Trophoblast cell (in vitro differentiated cells and primary cell): Measurements from ENCODE around the gene PTPRN2.

ENCODE experiments used
- DNase-seq, 2 donors: peaks; one replicate each; pipeline ENCODE4 v3.0.0-alpha.2; 2016
- H2AFZ ChIP-seq: 2 replicates; pipeline ENCODE4 v1.6.1; 2013; ENCODE audit warnings: low read length, moderate library complexity, mild to moderate bottlenecking; ENCODE audit not compliant: insufficient read depth, poor library complexity
- H2AK5ac ChIP-seq: 2 replicates; pipeline ENCODE4 v1.6.1; 2013; ENCODE audit warnings: mild to moderate bottlenecking, low read length
- H2BK120ac ChIP-seq: 2 replicates; pipeline ENCODE4 v1.6.1; 2013; ENCODE audit warnings: low read length, mild to moderate bottlenecking, moderate library complexity; ENCODE audit not compliant: insufficient read depth, poor library complexity
- H2BK12ac ChIP-seq: 2 replicates; pipeline ENCODE4 v1.6.1; 2013; ENCODE audit warnings: mild to moderate bottlenecking, low read length, moderate library complexity
- H2BK5ac ChIP-seq: 2 replicates; pipeline ENCODE4 v1.6.1; 2013; ENCODE audit warnings: low read length, low read depth, moderate library complexity, mild to moderate bottlenecking; ENCODE audit not compliant: poor library complexity
- H3K14ac ChIP-seq: 2 replicates; pipeline ENCODE4 v1.6.1; 2013; ENCODE audit warnings: mild to moderate bottlenecking, low read length
- H3K18ac ChIP-seq: 2 replicates; pipeline ENCODE4 v1.6.1; 2013; ENCODE audit warnings: mild to moderate bottlenecking, low read length
- H3K23ac ChIP-seq: 2 replicates; pipeline ENCODE4 v1.6.1; 2013; ENCODE audit warnings: low read length
- H3K27ac ChIP-seq: 2 replicates; pipeline ENCODE4 v1.5.1; 2013; ENCODE audit warnings: low read depth, mild to moderate bottlenecking, inconsistent platforms, low read length, moderate library complexity
- H3K27me3 ChIP-seq: 2 replicates; pipeline ENCODE4 v1.6.1; 2013; ENCODE audit warnings: inconsistent platforms, mild to moderate bottlenecking, low read length, moderate library complexity; ENCODE audit not compliant: insufficient read depth
- H3K36me3 ChIP-seq, 2 experiments: 1 replicate in 1 of 2; 2 replicates in 1 of 2; pipeline ENCODE4 v1.6.1; 2013; ENCODE audit warnings: low read length in 2 of 2, mild to moderate bottlenecking in 2 of 2, moderate library complexity in 1 of 2; ENCODE audit not compliant: insufficient read depth in 2 of 2, control insufficient read depth in 1 of 2
- H3K4ac ChIP-seq: 2 replicates; pipeline ENCODE4 v1.6.1; 2013; ENCODE audit warnings: low read depth, mild to moderate bottlenecking, low read length, moderate library complexity
- H3K4me1 ChIP-seq, 2 experiments: 1 replicate in 1 of 2; 2 replicates in 1 of 2; pipeline ENCODE4 v1.6.1; 2013; ENCODE audit warnings: low read length in 2 of 2, mild to moderate bottlenecking in 2 of 2, moderate library complexity in 1 of 2; ENCODE audit not compliant: insufficient read depth in 2 of 2, control insufficient read depth in 1 of 2
- H3K4me2 ChIP-seq: 2 replicates; pipeline ENCODE4 v1.6.1; 2013; ENCODE audit warnings: inconsistent platforms, mild to moderate bottlenecking, low read length, moderate library complexity
- H3K4me3 ChIP-seq: 2 replicates; pipeline ENCODE4 v1.5.1; 2013; ENCODE audit warnings: mild to moderate bottlenecking, low read depth, low read length, inconsistent platforms
- H3K79me1 ChIP-seq: one replicate; pipeline ENCODE4 v1.6.1; 2013; ENCODE audit warnings: low read length
- H3K79me2 ChIP-seq: 2 replicates; pipeline ENCODE4 v1.6.1; 2013; ENCODE audit warnings: low read length, mild to moderate bottlenecking; ENCODE audit not compliant: control insufficient read depth, insufficient read depth, poor library complexity
- H3K9ac ChIP-seq: 2 replicates; pipeline ENCODE4 v1.6.1; 2013; ENCODE audit warnings: mild to moderate bottlenecking, low read length
- H3K9me3 ChIP-seq: 2 replicates; pipeline ENCODE4 v1.6.1; 2013; ENCODE audit warnings: low read depth, mild to moderate bottlenecking, control low read depth, inconsistent platforms, low read length; ENCODE audit not compliant: insufficient read depth
- H4K12ac ChIP-seq: 2 replicates; pipeline ENCODE4 v1.6.1; 2013; ENCODE audit warnings: low read depth, mild to moderate bottlenecking, low read length, moderate library complexity
- H4K8ac ChIP-seq: 2 replicates; pipeline ENCODE4 v1.6.1; 2013; ENCODE audit warnings: low read depth, mild to moderate bottlenecking, low read length, moderate library complexity
- H4K91ac ChIP-seq: one replicate; pipeline ENCODE4 v1.6.1; 2013; ENCODE audit warnings: low read depth, mild to moderate bottlenecking, low read length, moderate library complexity
- WGBS: extraction: QIAGEN DNeasy Blood & Tissue Kit; methylation state at CpG from one replicate; pipeline ENCODE4 v1.1.7; 2013; ENCODE audit warnings: missing lambda C conversion rate; ENCODE audit not compliant: insufficient read length, insufficient coverage; ENCODE audit errors: extremely low coverage; 5-methylcytosine and 5-hydroxymethylcytosine counted together

Gene PTPRN2

DNA sequence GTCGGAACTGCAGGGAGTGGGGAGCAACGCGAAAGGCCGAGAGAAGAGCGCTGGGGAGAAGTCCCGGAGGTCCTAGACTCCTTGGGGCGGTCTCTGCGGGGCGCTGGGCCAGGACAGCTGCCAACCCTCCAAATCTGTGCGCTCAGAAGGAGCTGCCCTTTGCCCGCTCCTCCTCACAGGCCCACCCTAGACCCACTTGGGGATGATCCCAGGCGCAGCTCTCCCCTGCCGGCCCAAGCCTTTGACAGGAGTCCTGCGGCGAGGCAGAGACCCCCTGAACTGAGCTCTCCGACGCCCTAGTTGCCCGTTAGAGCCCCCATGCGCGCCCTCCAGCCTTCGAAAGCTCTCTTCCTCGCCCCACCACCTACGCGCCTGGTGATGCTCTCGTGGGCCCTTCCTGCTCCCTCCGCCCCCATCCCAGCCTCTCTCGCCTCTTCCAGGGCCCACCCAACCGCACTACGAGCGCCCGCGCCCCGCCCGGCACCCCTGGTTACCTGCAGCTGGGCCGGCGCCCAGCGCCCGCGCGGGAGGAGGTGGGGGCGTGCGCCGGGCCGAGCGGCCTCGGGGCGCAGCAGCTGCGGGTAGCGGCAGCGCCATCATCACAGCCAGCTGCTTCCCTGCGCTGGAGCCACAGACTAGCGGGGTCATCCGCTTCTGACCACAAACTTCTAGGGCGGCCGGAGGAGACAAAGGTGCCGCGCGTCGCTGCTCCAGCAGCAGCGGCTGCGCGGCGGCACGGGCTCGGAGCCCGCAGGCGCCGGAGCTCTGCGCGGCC is 897.4 kb downstream of the PTPRN2 start:
- Histone ChIP-seq H2BK5ac (no peak overlapping the region), H3K4me1 (peaks cover 0 to 4% of the 10 kb centered on the region in 2 experiments), H3K23ac (no peak overlapping the region), H3K4me3 (no peak overlapping the region), H2AFZ (no peak overlapping the region), H3K27me3 (peaks cover 80% of the 10 kb centered on the region), H3K9ac (no peak overlapping the region), H3K27ac (no peak overlapping the region), H4K12ac (no peak overlapping the region), H3K9me3 (peaks cover 8% of the 10 kb centered on the region), H3K4ac (no peak overlapping the region), H4K91ac (no peak overlapping the region), H3K36me3 (no peaks in the 10 kb centered on the region), H3K79me1 (no peaks in the 10 kb centered on the region), H3K14ac (no peak overlapping the region), H3K79me2 (no peaks in the 10 kb centered on the region), H3K18ac (no peak overlapping the region), H3K4me2 (peak overlapping the region; percentile 75), H2BK120ac (no peak overlapping the region), H2AK5ac (no peak overlapping the region), H4K8ac (no peak overlapping the region), H2BK12ac (no peak overlapping the region)
- DNase-seq, result no peak
- no CpG with 5 or more reads among the region's 70 CpGs for WGBS

DNA sequence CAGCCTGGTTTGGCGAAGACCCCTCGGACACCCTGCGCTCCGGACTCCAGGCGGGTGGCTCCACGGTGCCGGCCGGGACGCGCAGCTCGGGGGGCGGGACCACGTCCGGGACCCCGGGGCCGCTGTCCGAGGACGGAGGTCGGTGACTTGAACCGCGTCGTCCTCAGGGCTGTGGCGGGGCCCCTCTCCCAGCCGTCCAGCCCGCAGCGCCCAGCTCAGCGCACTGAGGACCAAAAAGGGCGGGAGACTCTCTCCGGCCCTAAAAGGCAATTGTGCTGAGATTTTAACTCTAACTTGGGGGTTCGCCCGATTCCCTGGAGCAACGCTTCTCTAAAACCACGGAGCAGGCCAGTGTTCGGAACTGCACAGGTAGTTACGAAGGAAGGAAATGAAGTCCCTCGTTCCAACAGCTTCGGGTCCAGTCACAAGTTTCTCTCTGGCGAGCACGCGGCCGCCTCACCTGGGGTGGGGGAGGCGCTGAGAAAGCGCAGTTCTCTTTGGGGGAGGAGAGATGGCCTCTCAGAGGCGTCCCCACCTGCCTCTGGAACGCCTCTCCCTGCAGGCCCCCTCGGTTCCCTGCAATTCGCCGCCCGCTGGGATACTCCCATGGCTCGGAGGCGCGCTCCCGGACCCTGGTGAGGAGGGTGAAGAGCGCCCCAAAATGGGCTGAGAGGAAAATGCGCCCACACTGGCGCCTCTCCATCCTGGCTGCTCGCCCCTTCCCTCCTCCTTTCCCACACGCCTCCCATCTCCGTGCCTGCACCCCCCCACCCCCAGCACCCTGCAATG is 898.2 kb downstream of the PTPRN2 start:
- H3K79me1 ChIP-seq, result no peaks in the 10 kb centered on the region
- no peak overlapping the region for H2AFZ ChIP-seq
- H4K8ac ChIP-seq, result no peak overlapping the region
- H3K4me2 ChIP-seq, result no peak overlapping the region
- no peak overlapping the region for H3K14ac ChIP-seq
- H4K91ac ChIP-seq, result no peak overlapping the region
- no peak overlapping the region for H2AK5ac ChIP-seq
- no peak overlapping the region for H2BK120ac ChIP-seq
- no peak overlapping the region for H3K4me3 ChIP-seq
- WGBS, result no CpG with 5 or more reads among the region's 59 CpGs
- no peak overlapping the region for H3K23ac ChIP-seq
- no peak overlapping the region for H3K27ac ChIP-seq
- no peaks in the 10 kb centered on the region for H3K36me3 ChIP-seq
- no peak overlapping the region for H3K18ac ChIP-seq
- no peak overlapping the region for H4K12ac ChIP-seq
- H3K27me3 ChIP-seq, result peaks cover 88% of the 10 kb centered on the region
- peaks cover 0 to 4% of the 10 kb centered on the region in 2 experiments for H3K4me1 ChIP-seq
- H2BK5ac ChIP-seq, result no peak overlapping the region
- DNase-seq, result no peak
- H3K79me2 ChIP-seq, result no peaks in the 10 kb centered on the region
- H3K4ac ChIP-seq, result no peak overlapping the region
- no peak overlapping the region for H3K9ac ChIP-seq
- peaks cover 8% of the 10 kb centered on the region for H3K9me3 ChIP-seq
- H2BK12ac ChIP-seq, result no peak overlapping the region

DNA sequence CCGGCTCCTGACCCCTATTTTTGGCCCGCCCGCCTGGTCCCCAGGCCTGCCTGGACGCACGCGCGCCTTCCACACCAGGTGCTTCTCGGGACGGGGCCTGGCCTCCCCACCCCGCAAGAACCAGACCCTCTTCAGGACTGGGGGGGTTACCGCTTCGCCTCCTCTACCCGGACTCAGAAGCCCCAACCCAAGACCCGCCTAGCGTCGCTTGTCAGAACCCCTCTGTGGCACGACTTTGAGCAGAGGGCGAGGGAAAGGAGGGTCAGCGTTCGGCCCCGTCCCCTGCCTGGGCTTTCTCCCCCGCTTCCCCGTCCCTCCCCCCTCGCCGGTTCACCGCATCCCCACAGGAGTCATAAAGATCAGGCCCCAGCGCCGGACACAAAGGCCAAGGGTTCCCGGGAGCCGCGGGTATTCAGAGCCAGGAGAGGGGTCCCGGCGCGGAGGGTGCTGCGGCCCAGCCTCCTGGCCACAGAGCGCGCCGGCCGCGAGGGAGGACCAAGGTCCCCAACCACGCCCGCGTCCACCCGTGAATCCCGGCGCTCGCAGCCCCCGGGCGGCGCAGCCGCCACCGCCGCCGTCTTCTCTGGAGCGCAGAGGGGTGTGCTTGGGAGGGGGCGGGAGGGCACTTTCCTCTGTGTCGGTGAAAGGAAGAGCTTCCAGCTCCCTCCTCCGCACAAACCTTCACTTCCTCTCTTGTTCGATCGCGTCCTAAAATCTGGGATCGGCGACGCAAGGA is 898.9 kb downstream of the PTPRN2 start:
- H3K9ac ChIP-seq, result no peak overlapping the region
- H2AK5ac ChIP-seq, result no peak overlapping the region
- no peak for DNase-seq
- no peak overlapping the region for H3K4me3 ChIP-seq
- peaks cover 0 to 4% of the 10 kb centered on the region in 2 experiments for H3K4me1 ChIP-seq
- no peak overlapping the region for H2AFZ ChIP-seq
- no peak overlapping the region for H2BK12ac ChIP-seq
- H4K91ac ChIP-seq, result no peak overlapping the region
- no peak overlapping the region for H4K8ac ChIP-seq
- H3K23ac ChIP-seq, result no peak overlapping the region
- peaks cover 8% of the 10 kb centered on the region for H3K9me3 ChIP-seq
- no peaks in the 10 kb centered on the region for H3K36me3 ChIP-seq
- H3K27ac ChIP-seq, result no peak overlapping the region
- H4K12ac ChIP-seq, result no peak overlapping the region
- peaks cover 86% of the 10 kb centered on the region for H3K27me3 ChIP-seq
- no peaks in the 10 kb centered on the region for H3K79me1 ChIP-seq
- no peak overlapping the region for H3K18ac ChIP-seq
- H2BK120ac ChIP-seq, result no peak overlapping the region
- no peak overlapping the region for H3K14ac ChIP-seq
- no peak overlapping the region for H3K4me2 ChIP-seq
- H3K79me2 ChIP-seq, result no peaks in the 10 kb centered on the region
- no peak overlapping the region for H2BK5ac ChIP-seq
- H3K4ac ChIP-seq, result no peak overlapping the region
- WGBS, result no CpG with 5 or more reads among the region's 64 CpGs

DNA sequence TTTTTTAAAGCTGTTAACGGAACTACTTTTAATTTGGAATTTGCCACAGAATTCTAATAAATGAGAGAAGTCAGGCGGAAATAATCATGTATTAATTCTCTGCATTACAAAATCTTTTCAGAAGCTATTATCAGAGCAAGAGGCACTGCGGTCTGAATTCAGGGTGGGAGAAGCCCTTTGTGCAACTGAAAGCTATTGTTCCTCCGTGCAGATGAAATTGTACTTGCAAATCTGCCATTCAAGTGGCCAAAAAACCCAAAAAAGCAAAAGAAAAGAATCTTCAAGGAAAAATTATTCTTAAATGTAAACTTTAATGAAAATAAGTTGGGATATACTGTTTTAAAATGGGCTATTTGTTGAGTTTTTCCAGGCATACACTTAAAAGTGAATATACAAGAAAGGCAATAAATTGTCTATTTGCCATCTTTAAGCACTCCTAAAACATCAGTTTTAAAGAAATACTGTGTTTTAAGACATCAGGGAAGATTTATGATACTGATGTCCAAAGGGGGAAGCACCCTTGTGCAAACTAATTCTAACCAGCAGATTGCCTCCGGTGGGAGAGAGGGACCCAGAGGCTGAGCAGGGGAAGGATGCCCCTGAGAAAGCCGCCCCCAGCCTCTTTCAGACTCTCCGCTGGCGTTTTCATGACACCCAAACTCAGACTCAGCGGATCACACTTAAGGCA is 899.6 kb downstream of the PTPRN2 start:
- H2BK120ac ChIP-seq, result no peak overlapping the region
- H3K18ac ChIP-seq, result no peak overlapping the region
- no peak overlapping the region for H4K8ac ChIP-seq
- H3K4me2 ChIP-seq, result no peak overlapping the region
- H3K14ac ChIP-seq, result no peak overlapping the region
- H3K9me3 ChIP-seq, result peaks cover 11% of the 10 kb centered on the region
- WGBS, result no CpG with 5 or more reads among the region's 9 CpGs
- H3K9ac ChIP-seq, result no peak overlapping the region
- no peak overlapping the region for H3K27ac ChIP-seq
- H3K4me1 ChIP-seq, result peaks cover 0 to 4% of the 10 kb centered on the region in 2 experiments
- H2AFZ ChIP-seq, result no peak overlapping the region
- no peak overlapping the region for H3K23ac ChIP-seq
- no peak overlapping the region for H2BK5ac ChIP-seq
- no peak overlapping the region for H3K4ac ChIP-seq
- H2AK5ac ChIP-seq, result no peak overlapping the region
- no peaks in the 10 kb centered on the region for H3K79me2 ChIP-seq
- no peak overlapping the region for H4K91ac ChIP-seq
- peaks cover 86% of the 10 kb centered on the region for H3K27me3 ChIP-seq
- no peak overlapping the region for H3K4me3 ChIP-seq
- no peak for DNase-seq
- no peaks in the 10 kb centered on the region for H3K79me1 ChIP-seq
- H4K12ac ChIP-seq, result no peak overlapping the region
- H3K36me3 ChIP-seq, result no peaks in the 10 kb centered on the region
- no peak overlapping the region for H2BK12ac ChIP-seq
